Choroid plexus epithelial cell (primary cell): Measurements from ENCODE around the gene LRRC37A2.
"Not testable (repeated sequence)": the region's sequence is repeated elsewhere in the genome, so short reads cannot be mapped to it uniquely, and the experiment has no call there.

Experiments used
- DNase-seq: peaks from one replicate; pipeline ENCODE4 v3.0.0-alpha.2; 2010; ENCODE audit warnings: low read depth
- H3K4me3 ChIP-seq: 2 replicates; pipeline ENCODE4 v1.5.1; 2011; ENCODE audit warnings: low read depth, mild to moderate bottlenecking, control low read depth, low read length, moderate library complexity

The LRRC37A2 gene

DNA sequence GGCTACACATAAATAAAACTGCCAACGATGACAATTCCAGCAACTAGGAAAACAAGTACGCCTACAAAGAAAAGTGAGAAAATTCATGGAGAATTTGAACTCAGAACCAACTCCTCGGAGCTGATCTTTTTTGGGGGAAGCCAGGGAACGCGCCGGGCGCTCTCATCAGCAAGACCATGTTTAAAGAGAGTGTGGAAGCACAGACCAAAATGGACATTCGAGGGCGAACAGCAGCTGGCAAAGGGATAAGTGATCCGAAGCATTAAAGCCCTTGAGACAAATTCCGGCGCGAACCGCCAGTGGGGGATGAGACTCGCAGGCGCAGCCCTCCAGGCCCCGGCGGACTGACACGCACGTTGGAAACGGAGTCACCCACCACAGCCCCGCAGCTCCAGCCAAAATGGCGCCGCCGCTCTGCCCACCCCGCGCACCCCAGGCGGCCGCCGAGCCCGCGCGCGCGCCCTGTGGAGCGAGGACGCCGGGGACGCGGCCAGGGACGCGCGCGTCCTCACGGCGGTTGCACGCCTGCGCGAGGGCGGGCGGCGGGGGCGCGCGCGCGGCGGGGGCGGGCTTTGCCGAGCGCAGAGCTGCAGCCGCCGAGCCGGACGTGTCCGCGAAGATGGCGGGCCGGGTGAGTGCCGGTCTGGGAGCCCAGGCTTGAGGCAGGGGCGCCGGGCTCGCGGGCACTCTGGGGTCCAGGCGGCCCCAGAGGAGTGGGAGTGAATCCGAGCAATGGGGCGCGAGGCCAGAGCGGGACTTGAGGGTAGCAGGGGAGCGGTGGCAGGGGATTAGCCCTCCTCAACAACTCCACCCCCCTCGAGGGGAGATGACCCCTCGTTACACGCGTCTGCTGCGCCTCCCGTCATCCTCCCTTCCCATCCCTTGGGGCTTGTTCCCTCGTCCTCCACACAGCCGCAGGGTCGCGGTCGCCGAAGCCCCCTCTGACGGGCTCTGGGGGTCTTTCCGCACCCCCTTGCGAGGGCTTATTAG lies 78.2 kb downstream of the LRRC37A2 start, which contains the start of gene NSF:
TSS of gene NSF (plus strand) at position 513 of the 990 bp plus-strand sequence. CDS start at position 620, 107 bp downstream.
- not testable (repeated sequence) for DNase-seq, H3K4me3 ChIP-seq

- not testable (repeated sequence) for H3K4me3 ChIP-seq, DNase-seq
These were observed 79.1 kb downstream of the LRRC37A2 start for GRCh38 chr17:46591332-46591731.

DNA sequence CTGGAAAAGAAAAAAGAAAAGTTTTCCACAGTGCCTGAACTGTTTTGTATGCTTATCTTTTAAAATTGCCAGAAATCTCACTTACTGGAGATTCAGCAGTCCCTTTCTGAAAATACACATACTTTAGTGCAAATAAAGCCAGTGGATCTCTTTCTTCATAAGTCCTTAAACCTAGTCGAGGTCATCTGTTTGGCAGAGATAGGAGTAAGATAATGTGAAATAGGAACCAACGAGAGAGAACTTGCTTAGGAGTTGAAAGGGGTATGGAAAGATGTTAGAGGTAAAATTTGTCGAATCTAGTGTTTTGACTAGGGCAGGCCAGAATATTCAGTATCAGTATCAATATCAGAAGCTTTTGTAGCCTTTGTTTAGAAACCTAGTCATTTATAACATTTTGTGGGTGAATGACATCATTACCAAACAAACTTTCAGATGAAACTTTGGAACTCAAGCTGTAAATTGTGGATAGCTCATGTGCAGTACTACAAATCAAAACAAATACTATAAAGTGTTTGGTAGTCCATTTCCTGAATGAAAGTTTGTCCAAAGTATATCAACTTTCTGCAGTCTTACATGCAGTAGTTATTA lies 86.2 kb downstream of the LRRC37A2 start:
- not testable (repeated sequence) for DNase-seq

DNA sequence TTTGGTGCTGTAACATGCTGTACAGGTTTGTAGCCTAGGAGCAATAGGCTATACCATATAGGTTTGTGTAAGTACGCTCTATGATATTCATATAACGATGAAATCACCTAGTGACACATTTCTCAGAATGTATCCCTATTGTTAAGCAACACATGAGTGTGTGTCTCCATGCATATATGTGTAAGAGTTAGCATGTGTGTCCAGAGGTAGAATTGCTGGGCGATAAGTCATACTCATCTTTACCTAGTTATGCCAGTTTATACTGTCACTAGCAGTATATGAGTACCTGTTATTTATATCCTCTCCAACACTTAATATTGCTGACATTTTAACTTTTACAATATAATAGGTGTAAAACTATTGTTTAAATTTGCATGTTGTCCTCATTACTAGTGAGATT lies 88.5 kb downstream of the LRRC37A2 start:
- DNase-seq, H3K4me3 ChIP-seq: not testable (repeated sequence)

More for the DNA sequence above, 86.2 kb downstream of the LRRC37A2 start:
- H3K4me3 ChIP-seq = not testable (repeated sequence)

GRCh38 chr17:46603125-46603524 lies 90.9 kb downstream of the LRRC37A2 start:
- DNase-seq, H3K4me3 ChIP-seq: not testable (repeated sequence)
